Measurements from ENCODE around the gene MPZL2. TPM values are rescaled to one million over a fixed set of nuclear protein-coding genes. Genes with fewer than 3 reads are reported as not detected.

The MPZL2 gene
- total RNA-seq, 4 donors from 2014 or later: 14.3 to 28.0 (median 17.7) TPM

GRCh38 chr11:118219244-118219643, 44.9 kb downstream of the MPZL2 start:
- no peak for TF ChIP-seq CTCF (IDR thresholded peaks at IDR 0.05; ENCODE audit: low read depth)

- no peak for TF ChIP-seq CTCF (IDR thresholded peaks at IDR 0.05; ENCODE audit: low read depth)
Measured at GRCh38 chr11:118217575-118217974, 46.5 kb downstream of the MPZL2 start.

GRCh38 chr11:118216621-118217481, 47.2 kb downstream of the MPZL2 start:
- no peak for TF ChIP-seq CTCF (IDR thresholded peaks at IDR 0.05; ENCODE audit: low read depth)

- no peak for TF ChIP-seq CTCF (IDR thresholded peaks at IDR 0.05; ENCODE audit: low read depth)
Measured at GRCh38 chr11:118215765-118216164, 48.3 kb downstream of the MPZL2 start.

- no peak for TF ChIP-seq CTCF (IDR thresholded peaks at IDR 0.05; ENCODE audit: low read depth)
Measured at GRCh38 chr11:118215262-118215661, 48.8 kb downstream of the MPZL2 start.

- no peak for TF ChIP-seq CTCF (IDR thresholded peaks at IDR 0.05; ENCODE audit: low read depth)
Measured at GRCh38 chr11:118214210-118214914, 49.7 kb downstream of the MPZL2 start.

GRCh38 chr11:118213781-118214180, 50.3 kb downstream of the MPZL2 start:
- no peak for TF ChIP-seq CTCF (IDR thresholded peaks at IDR 0.05; ENCODE audit: low read depth)
